Activated CD8-positive, alpha-beta memory T cell treated with anti-CD3 and anti-CD28 coated beads for 4 hours (primary cell): ENCODE measurements around the gene SCUBE1.
"Not testable (repeated sequence)": the region's sequence is repeated elsewhere in the genome, so short reads cannot be mapped to it uniquely, and the experiment has no call there.

ENCODE experiments used
- DNase-seq, 2 donors: peaks; one replicate each; pipeline ENCODE4 v3.0.0-alpha.2; 2020; ENCODE audit warnings: low read depth in 2 of 2

The SCUBE1 gene

GRCh38 chr22:43356881-43357280, 13.7 kb upstream of the SCUBE1 start:
- no peak for DNase-seq

- not testable (repeated sequence) for DNase-seq
These were observed 12.5 kb upstream of the SCUBE1 start for GRCh38 chr22:43355688-43356087.

GRCh38 chr22:43351966-43352345, 8.8 kb upstream of the SCUBE1 start:
- no peak for DNase-seq

GRCh38 chr22:43349636-43350035, 6.5 kb upstream of the SCUBE1 start:
- DNase-seq = no peak

GRCh38 chr22:43346521-43346929, 3.4 kb upstream of the SCUBE1 start:
- DNase-seq = peak; percentile 22 to 39

GRCh38 chr22:43345761-43346301, 2.7 kb upstream of the SCUBE1 start:
- no peak for DNase-seq

- DNase-seq = no peak
These were observed 2.2 kb upstream of the SCUBE1 start for GRCh38 chr22:43345356-43345755.

- DNase-seq = no peak
These were observed 1.3 kb upstream of the SCUBE1 start for GRCh38 chr22:43344520-43344787.

GRCh38 chr22:43343670-43344519, 723 bp upstream of the SCUBE1 start:
- no peak for DNase-seq

GRCh38 chr22:43342347-43343261, 568 bp downstream of the SCUBE1 start:
- no peak for DNase-seq

GRCh38 chr22:43341565-43341964, 1.6 kb downstream of the SCUBE1 start:
- no peak for DNase-seq

GRCh38 chr22:43338766-43339345, 4.3 kb downstream of the SCUBE1 start:
- DNase-seq = no peak

GRCh38 chr22:43337946-43338345, 5.2 kb downstream of the SCUBE1 start:
- DNase-seq = no peak

GRCh38 chr22:43337385-43337784, 5.8 kb downstream of the SCUBE1 start:
- DNase-seq = no peak

GRCh38 chr22:43334378-43334777, 8.8 kb downstream of the SCUBE1 start:
- no peak for DNase-seq

- DNase-seq = no peak
These were observed 9.2 kb downstream of the SCUBE1 start for GRCh38 chr22:43333978-43334377.

- no peak for DNase-seq
These were observed 10.0 kb downstream of the SCUBE1 start for GRCh38 chr22:43333156-43333555.

- DNase-seq = no peak
These were observed 11.5 kb downstream of the SCUBE1 start for GRCh38 chr22:43331698-43332097.

- DNase-seq = no peak
These were observed 12.1 kb downstream of the SCUBE1 start for GRCh38 chr22:43331069-43331451.

GRCh38 chr22:43330178-43331068, 12.7 kb downstream of the SCUBE1 start:
- no peak for DNase-seq

- DNase-seq = no peak
These were observed 14.1 kb downstream of the SCUBE1 start for GRCh38 chr22:43329061-43329460.

GRCh38 chr22:43327157-43327438, 16.1 kb downstream of the SCUBE1 start:
- DNase-seq = no peak
